Left lung (tissue), 8 donors: Measurements from ENCODE around the gene MCRIP2. TPM values are rescaled to one million over a fixed set of nuclear protein-coding genes. Genes with fewer than 3 reads are reported as not detected.

Experiments used
- polyA plus RNA-seq, 6 donors: library from polyadenylated mRNA; unstranded; fragments of 120-200 nt; gene quantifications; one replicate each; pipeline ENCODE4 v1.2.1, GENCODE V29; 2013; ENCODE audit not compliant: insufficient read length in 6 of 6
- total RNA-seq, 2 donors: library from RNA; stranded (reverse); fragmentation: NEBNext Ultra II Directional; extraction: Animal tissue kit (Norgen Biotek cat#: 25700); gene quantifications; one replicate each; pipeline ENCODE4 v1.2.1, GENCODE V29; 2021
- donor health status: DM: no; HTN: yes; CAD: no.
- donor health status: DM: no; HTN: no; CAD: no.

Gene MCRIP2
- total and polyA plus RNA-seq, 8 donors = 6.8 to 42.5 (median 12.1) TPM

Other genes starting within 250 kb of the MCRIP2 start
- gene NME4, start 244.6 kb upstream of the MCRIP2 start, total RNA-seq = 10 to 100 TPM; 72.3 to 78.1 TPM
- gene NME4, start 244.6 kb upstream of the MCRIP2 start, polyA plus RNA-seq = 100 to 1,000 TPM; 149 to 199 (median 168) TPM
- 10 to 100 TPM; 14.4 to 17.1 TPM for gene DECR2, start 239.9 kb upstream of the MCRIP2 start, total RNA-seq
- 10 to 100 TPM; 10.3 to 25.1 (median 16.7) TPM for gene DECR2, start 239.9 kb upstream of the MCRIP2 start, polyA plus RNA-seq
- gene RAB11FIP3, start 216.2 kb upstream of the MCRIP2 start, total RNA-seq = 10 to 100 TPM; 28.1 to 38.0 TPM
- 10 to 100 TPM; 48.8 to 64.0 (median 56.7) TPM for gene RAB11FIP3, start 216.2 kb upstream of the MCRIP2 start, polyA plus RNA-seq
- 10 to 100 TPM; 33.8 to 57.2 TPM for gene CAPN15, start 114.1 kb upstream of the MCRIP2 start, total RNA-seq
- 10 to 100 TPM; 16.7 to 45.3 (median 26.0) TPM for gene CAPN15, start 114.1 kb upstream of the MCRIP2 start, polyA plus RNA-seq
- not detected for gene PRR35, start 81.4 kb upstream of the MCRIP2 start, total RNA-seq
- under 1 TPM in 1 of 6 donors, not detected in 5; 0.06 TPM for gene PRR35, start 81.4 kb upstream of the MCRIP2 start, polyA plus RNA-seq
- gene NHLRC4, start 74.8 kb upstream of the MCRIP2 start, total RNA-seq = 1 to 10 TPM in 1 of 2 donors, under 1 TPM in 1; 0.99 to 2.0 TPM
- 1 to 10 TPM; 2.2 to 3.4 (median 3.1) TPM for gene NHLRC4, start 74.8 kb upstream of the MCRIP2 start, polyA plus RNA-seq
- 10 to 100 TPM; 51.0 to 68.5 TPM for gene PIGQ, start 71.9 kb upstream of the MCRIP2 start, total RNA-seq
- 10 to 100 TPM; 32.9 to 46.2 (median 36.8) TPM for gene PIGQ, start 71.9 kb upstream of the MCRIP2 start, polyA plus RNA-seq
- 10 to 100 TPM; 32.1 to 32.9 TPM for gene RAB40C, start 51.8 kb upstream of the MCRIP2 start, total RNA-seq
- gene RAB40C, start 51.8 kb upstream of the MCRIP2 start, polyA plus RNA-seq = 10 to 100 TPM; 17.6 to 31.1 (median 22.4) TPM
- gene WFIKKN1, start 10.8 kb upstream of the MCRIP2 start, total RNA-seq = 1 to 10 TPM in 1 of 2 donors, under 1 TPM in 1; 0.58 to 1.4 TPM
- under 1 TPM; 0.11 to 0.85 (median 0.41) TPM for gene WFIKKN1, start 10.8 kb upstream of the MCRIP2 start, polyA plus RNA-seq
- gene METTL26, start 5.5 kb upstream of the MCRIP2 start, total RNA-seq = 10 to 100 TPM; 69.3 to 70.4 TPM
- gene METTL26, start 5.5 kb upstream of the MCRIP2 start, polyA plus RNA-seq = 10 to 100 TPM; 37.2 to 59.4 (median 49.5) TPM
- gene WDR90, start 7.5 kb downstream of the MCRIP2 start, total RNA-seq = 10 to 100 TPM; 27.3 to 41.3 TPM
- 10 to 100 TPM; 39.1 to 63.0 (median 44.4) TPM for gene WDR90, start 7.5 kb downstream of the MCRIP2 start, polyA plus RNA-seq
- 10 to 100 TPM; 75.9 to 87.2 TPM for gene RHOT2, start 26.3 kb downstream of the MCRIP2 start, total RNA-seq
- gene RHOT2, start 26.3 kb downstream of the MCRIP2 start, polyA plus RNA-seq = 100 to 1,000 TPM in 1 of 6 donors, 10 to 100 TPM in 5; 59.8 to 104 (median 69.0) TPM
- 1 to 10 TPM; 2.3 to 4.3 TPM for gene RHBDL1, start 33.8 kb downstream of the MCRIP2 start, total RNA-seq
- 1 to 10 TPM in 1 of 6 donors, under 1 TPM in 5; 0.45 to 1.9 (median 0.74) TPM for gene RHBDL1, start 33.8 kb downstream of the MCRIP2 start, polyA plus RNA-seq
- gene STUB1, start 38.6 kb downstream of the MCRIP2 start, total RNA-seq = 100 to 1,000 TPM in 1 of 2 donors, 10 to 100 TPM in 1; 93.9 to 103 TPM
- 100 to 1,000 TPM in 4 of 6 donors, 10 to 100 TPM in 2; 92.9 to 143 (median 119) TPM for gene STUB1, start 38.6 kb downstream of the MCRIP2 start, polyA plus RNA-seq
- gene JMJD8, start 42.5 kb downstream of the MCRIP2 start, total RNA-seq = 10 to 100 TPM; 68.9 to 72.6 TPM
- gene JMJD8, start 42.5 kb downstream of the MCRIP2 start, polyA plus RNA-seq = 10 to 100 TPM; 41.7 to 53.0 (median 43.7) TPM
- 10 to 100 TPM; 11.7 to 14.2 TPM for gene WDR24, start 48.6 kb downstream of the MCRIP2 start, total RNA-seq
- gene WDR24, start 48.6 kb downstream of the MCRIP2 start, polyA plus RNA-seq = 10 to 100 TPM in 5 of 6 donors, 1 to 10 TPM in 1; 9.4 to 14.3 (median 11.0) TPM
- gene FBXL16, start 64.0 kb downstream of the MCRIP2 start, total RNA-seq = 1 to 10 TPM in 1 of 2 donors, under 1 TPM in 1; 0.50 to 5.7 TPM
- 1 to 10 TPM in 1 of 6 donors, under 1 TPM in 5; 0.48 to 1.1 (median 0.72) TPM for gene FBXL16, start 64.0 kb downstream of the MCRIP2 start, polyA plus RNA-seq
- gene METRN, start 73.3 kb downstream of the MCRIP2 start, total RNA-seq = 10 to 100 TPM; 37.0 to 57.3 TPM
- 10 to 100 TPM in 3 of 6 donors, 1 to 10 TPM in 3; 9.3 to 22.5 (median 11.1) TPM for gene METRN, start 73.3 kb downstream of the MCRIP2 start, polyA plus RNA-seq
- gene ANTKMT, start 79.3 kb downstream of the MCRIP2 start, total RNA-seq = 10 to 100 TPM; 45.8 to 52.9 TPM
- gene ANTKMT, start 79.3 kb downstream of the MCRIP2 start, polyA plus RNA-seq = 10 to 100 TPM in 3 of 6 donors, 1 to 10 TPM in 3; 7.7 to 18.5 (median 11.1) TPM
- gene CCDC78, start 84.6 kb downstream of the MCRIP2 start, total RNA-seq = 10 to 100 TPM in 1 of 2 donors, under 1 TPM in 1; 0.96 to 13.7 TPM
- 1 to 10 TPM; 1.8 to 8.9 (median 8.6) TPM for gene CCDC78, start 84.6 kb downstream of the MCRIP2 start, polyA plus RNA-seq
- gene HAGHL, start 85.3 kb downstream of the MCRIP2 start, total RNA-seq = 1 to 10 TPM; 8.7 to 9.9 TPM
- gene HAGHL, start 85.3 kb downstream of the MCRIP2 start, polyA plus RNA-seq = 1 to 10 TPM; 2.4 to 7.7 (median 3.6) TPM
- gene CIAO3, start 99.2 kb downstream of the MCRIP2 start, total RNA-seq = 10 to 100 TPM; 26.7 to 28.2 TPM
- 10 to 100 TPM; 17.2 to 27.2 (median 20.4) TPM for gene CIAO3, start 99.2 kb downstream of the MCRIP2 start, polyA plus RNA-seq
- 100 to 1,000 TPM in 1 of 2 donors, 10 to 100 TPM in 1; 55.5 to 464 TPM for gene MSLN, start 118.9 kb downstream of the MCRIP2 start, total RNA-seq
- 10 to 100 TPM; 14.5 to 29.0 (median 18.4) TPM for gene MSLN, start 118.9 kb downstream of the MCRIP2 start, polyA plus RNA-seq
- 10 to 100 TPM; 12.6 to 21.0 TPM for gene RPUSD1, start 146.6 kb downstream of the MCRIP2 start, total RNA-seq
- gene RPUSD1, start 146.6 kb downstream of the MCRIP2 start, polyA plus RNA-seq = 10 to 100 TPM in 4 of 6 donors, 1 to 10 TPM in 2; 8.6 to 13.9 (median 11.4) TPM
- 10 to 100 TPM; 18.8 to 35.5 TPM for gene CHTF18, start 146.8 kb downstream of the MCRIP2 start, total RNA-seq
- 10 to 100 TPM; 23.7 to 30.8 (median 24.4) TPM for gene CHTF18, start 146.8 kb downstream of the MCRIP2 start, polyA plus RNA-seq
- gene GNG13, start 158.9 kb downstream of the MCRIP2 start, total RNA-seq = not detected
- gene GNG13, start 158.9 kb downstream of the MCRIP2 start, polyA plus RNA-seq = under 1 TPM in 2 of 6 donors, not detected in 4; 0.17 to 0.27 TPM